ENCODE measurements around the gene OCIAD2.

The OCIAD2 gene

DNA sequence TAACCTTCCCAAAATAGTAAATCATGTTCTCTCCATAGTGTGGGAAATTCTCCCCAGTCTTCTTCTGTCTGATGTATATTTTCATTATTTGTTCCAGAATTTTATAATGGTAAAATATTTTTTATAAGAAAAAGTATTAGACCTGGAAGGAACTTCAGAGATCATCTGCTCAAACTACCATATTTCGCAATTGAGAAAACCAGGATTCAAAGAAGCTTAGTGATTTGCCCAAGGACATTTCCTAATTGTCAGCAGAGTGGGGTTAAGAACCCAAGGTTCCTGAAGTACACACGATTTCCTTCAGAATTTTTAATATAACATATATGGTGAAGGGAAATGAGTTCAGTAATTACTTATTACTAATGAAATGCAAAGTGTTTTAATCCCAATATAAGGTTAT lies 51.6 kb downstream of the OCIAD2 start:
- ChIA-PET POLR2A (no interaction called here), CTCF (no interaction called here)
- H3K4me1 ChIP-seq (ENCODE audit: control insufficient read depth, insufficient read depth, low read length) = no peaks in the 10 kb centered on the region
- TF ChIP-seq ZNF391 (tag by site-specific recombination; IDR thresholded peaks at IDR 0.05; ENCODE audit: borderline replicate concordance, low read depth) (no peak), ZNF140 (tag by site-specific recombination; IDR thresholded peaks at IDR 0.05) (no peak), ZNF175 (tag by site-specific recombination; IDR thresholded peaks at IDR 0.05) (no peak)
- TF ChIP-seq, protein P1, sequence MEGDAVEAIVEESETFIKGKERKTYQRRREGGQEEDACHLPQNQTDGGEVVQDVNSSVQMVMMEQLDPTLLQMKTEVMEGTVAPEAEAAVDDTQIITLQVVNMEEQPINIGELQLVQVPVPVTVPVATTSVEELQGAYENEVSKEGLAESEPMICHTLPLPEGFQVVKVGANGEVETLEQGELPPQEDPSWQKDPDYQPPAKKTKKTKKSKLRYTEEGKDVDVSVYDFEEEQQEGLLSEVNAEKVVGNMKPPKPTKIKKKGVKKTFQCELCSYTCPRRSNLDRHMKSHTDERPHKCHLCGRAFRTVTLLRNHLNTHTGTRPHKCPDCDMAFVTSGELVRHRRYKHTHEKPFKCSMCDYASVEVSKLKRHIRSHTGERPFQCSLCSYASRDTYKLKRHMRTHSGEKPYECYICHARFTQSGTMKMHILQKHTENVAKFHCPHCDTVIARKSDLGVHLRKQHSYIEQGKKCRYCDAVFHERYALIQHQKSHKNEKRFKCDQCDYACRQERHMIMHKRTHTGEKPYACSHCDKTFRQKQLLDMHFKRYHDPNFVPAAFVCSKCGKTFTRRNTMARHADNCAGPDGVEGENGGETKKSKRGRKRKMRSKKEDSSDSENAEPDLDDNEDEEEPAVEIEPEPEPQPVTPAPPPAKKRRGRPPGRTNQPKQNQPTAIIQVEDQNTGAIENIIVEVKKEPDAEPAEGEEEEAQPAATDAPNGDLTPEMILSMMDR (tag by site-specific recombination; IDR thresholded peaks at IDR 0.05) = no peak
- TF ChIP-seq, protein P2, sequence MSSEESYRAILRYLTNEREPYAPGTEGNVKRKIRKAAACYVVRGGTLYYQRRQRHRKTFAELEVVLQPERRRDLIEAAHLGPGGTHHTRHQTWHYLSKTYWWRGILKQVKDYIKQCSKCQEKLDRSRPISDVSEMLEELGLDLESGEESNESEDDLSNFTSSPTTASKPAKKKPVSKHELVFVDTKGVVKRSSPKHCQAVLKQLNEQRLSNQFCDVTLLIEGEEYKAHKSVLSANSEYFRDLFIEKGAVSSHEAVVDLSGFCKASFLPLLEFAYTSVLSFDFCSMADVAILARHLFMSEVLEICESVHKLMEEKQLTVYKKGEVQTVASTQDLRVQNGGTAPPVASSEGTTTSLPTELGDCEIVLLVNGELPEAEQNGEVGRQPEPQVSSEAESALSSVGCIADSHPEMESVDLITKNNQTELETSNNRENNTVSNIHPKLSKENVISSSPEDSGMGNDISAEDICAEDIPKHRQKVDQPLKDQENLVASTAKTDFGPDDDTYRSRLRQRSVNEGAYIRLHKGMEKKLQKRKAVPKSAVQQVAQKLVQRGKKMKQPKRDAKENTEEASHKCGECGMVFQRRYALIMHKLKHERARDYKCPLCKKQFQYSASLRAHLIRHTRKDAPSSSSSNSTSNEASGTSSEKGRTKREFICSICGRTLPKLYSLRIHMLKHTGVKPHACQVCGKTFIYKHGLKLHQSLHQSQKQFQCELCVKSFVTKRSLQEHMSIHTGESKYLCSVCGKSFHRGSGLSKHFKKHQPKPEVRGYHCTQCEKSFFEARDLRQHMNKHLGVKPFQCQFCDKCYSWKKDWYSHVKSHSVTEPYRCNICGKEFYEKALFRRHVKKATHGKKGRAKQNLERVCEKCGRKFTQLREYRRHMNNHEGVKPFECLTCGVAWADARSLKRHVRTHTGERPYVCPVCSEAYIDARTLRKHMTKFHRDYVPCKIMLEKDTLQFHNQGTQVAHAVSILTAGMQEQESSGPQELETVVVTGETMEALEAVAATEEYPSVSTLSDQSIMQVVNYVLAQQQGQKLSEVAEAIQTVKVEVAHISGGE (tag by site-specific recombination; conservative IDR thresholded peaks at IDR 0.05; ENCODE audit: low read depth) = no peak
- H3K36me3 ChIP-seq (ENCODE audit: control insufficient read depth in 2 of 2, insufficient read depth in 1 of 2, low read length in 2 of 2) = peaks cover 39 to 80% of the 10 kb centered on the region in 2 experiments
- H3K9me3 ChIP-seq (ENCODE audit: control insufficient read depth, insufficient read depth, low read depth, low read length) = no peaks in the 10 kb centered on the region
- H3K27ac ChIP-seq (ENCODE audit: extremely low read depth, low read depth, low read length) = no peak overlapping the region
- H3K4me3 ChIP-seq (ENCODE audit: low read depth, low read length) = no peak overlapping the region

DNA sequence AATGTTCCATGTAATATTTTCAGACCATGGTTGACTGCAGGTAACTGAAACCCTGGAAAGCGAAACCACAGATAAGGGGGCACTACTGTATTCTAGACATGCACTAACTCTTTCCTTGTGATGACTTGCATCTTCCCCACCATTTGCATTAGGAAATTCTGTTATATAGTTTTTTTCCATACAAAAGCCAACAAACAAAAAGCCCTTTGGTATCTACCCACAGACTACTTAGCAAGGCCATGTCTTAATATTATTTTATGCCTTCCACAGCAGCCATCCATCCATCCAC lies 52.2 kb downstream of the OCIAD2 start:
- CTCF ChIA-PET = no interaction called here
- POLR2A ChIA-PET = no interaction called here
- Histone ChIP-seq H3K27ac (ENCODE audit: extremely low read depth, low read depth, low read length) (no peak overlapping the region), H3K36me3 (ENCODE audit: control insufficient read depth in 2 of 2, insufficient read depth in 1 of 2, low read length in 2 of 2) (peaks cover 39 to 77% of the 10 kb centered on the region in 2 experiments), H3K9me3 (ENCODE audit: control insufficient read depth, insufficient read depth, low read depth, low read length) (no peaks in the 10 kb centered on the region), H3K4me1 (ENCODE audit: control insufficient read depth, insufficient read depth, low read length) (no peaks in the 10 kb centered on the region), H3K4me3 (ENCODE audit: low read depth, low read length) (no peak overlapping the region)
- no peak for TF ChIP-seq ZNF501 (tag by site-specific recombination; IDR thresholded peaks at IDR 0.05)
- no peak for TF ChIP-seq ZSCAN23 (tag by site-specific recombination; IDR thresholded peaks at IDR 0.05)
- TF ChIP-seq ZNF561 (tag by site-specific recombination; IDR thresholded peaks at IDR 0.05; ENCODE audit: borderline replicate concordance) = no peak
- TF ChIP-seq ZNF544 (tag by site-specific recombination; IDR thresholded peaks at IDR 0.05) = no peak
- TF ChIP-seq SP2 (tag by site-specific recombination; IDR thresholded peaks at IDR 0.05) = no peak
- TF ChIP-seq RBAK (tag by site-specific recombination; IDR thresholded peaks at IDR 0.05) = no peak
- no peak for TF ChIP-seq ZNF341 (tag by site-specific recombination; IDR thresholded peaks at IDR 0.05; ENCODE audit: low read depth)
- TF ChIP-seq, protein P3, sequence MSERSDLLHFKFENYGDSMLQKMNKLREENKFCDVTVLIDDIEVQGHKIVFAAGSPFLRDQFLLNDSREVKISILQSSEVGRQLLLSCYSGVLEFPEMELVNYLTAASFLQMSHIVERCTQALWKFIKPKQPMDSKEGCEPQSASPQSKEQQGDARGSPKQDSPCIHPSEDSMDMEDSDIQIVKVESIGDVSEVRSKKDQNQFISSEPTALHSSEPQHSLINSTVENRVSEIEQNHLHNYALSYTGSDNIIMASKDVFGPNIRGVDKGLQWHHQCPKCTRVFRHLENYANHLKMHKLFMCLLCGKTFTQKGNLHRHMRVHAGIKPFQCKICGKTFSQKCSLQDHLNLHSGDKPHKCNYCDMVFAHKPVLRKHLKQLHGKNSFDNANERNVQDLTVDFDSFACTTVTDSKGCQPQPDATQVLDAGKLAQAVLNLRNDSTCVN (tag by site-specific recombination; optimal IDR thresholded peaks at IDR 0.05) = no peak
- no peak for TF ChIP-seq ZFP3 (tag by site-specific recombination; IDR thresholded peaks at IDR 0.05; ENCODE audit: low read depth)
- no peak for TF ChIP-seq ZNF354C (tag by site-specific recombination; IDR thresholded peaks at IDR 0.05; ENCODE audit: borderline replicate concordance, low read depth)

DNA sequence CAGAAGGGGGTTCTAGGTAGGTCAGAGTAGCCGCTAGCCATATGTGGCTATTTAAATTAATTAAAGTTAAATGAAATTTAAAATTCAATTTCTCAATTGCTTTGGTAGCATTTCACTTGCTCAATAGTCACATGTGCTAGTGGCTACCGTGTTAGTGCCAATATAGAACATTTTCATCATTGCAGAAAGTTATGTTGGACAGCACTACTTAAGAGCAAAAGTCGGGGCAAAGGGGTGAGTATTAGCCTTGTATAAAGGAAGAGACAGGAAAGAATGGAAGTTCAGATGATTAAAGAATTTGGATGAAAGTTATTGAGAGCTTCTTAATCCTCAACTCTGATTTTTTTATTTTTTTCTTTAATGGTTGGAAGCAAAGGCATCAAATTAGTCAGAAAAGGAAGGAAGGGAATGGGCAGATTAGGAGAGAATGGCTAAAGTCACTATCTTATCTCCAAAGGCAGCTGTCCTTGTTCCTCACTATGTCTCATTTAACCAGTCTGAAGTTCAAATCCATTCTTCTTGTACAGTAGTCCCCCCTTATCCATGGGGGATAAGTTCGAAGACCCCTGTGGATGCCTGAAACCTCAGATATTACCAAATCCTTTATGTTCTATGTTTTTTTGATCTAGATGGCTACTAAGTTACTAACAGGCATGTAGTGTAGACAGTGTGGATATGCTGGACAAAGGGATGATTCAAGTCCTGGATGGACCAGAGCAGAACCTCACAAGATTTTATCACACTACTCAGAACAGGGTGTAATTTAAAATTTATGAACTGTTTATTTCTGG lies 52.8 kb downstream of the OCIAD2 start:
- TF ChIP-seq, protein P2 (tag by site-specific recombination; conservative IDR thresholded peaks at IDR 0.05; ENCODE audit: low read depth) = no peak
- TF ChIP-seq ZNF747 (tag by site-specific recombination; IDR thresholded peaks at IDR 0.05) = no peak
- TF ChIP-seq ZNF112 (tag by site-specific recombination; IDR thresholded peaks at IDR 0.05) = no peak
- TF ChIP-seq ZNF214 (tag by site-specific recombination; IDR thresholded peaks at IDR 0.05; ENCODE audit: borderline replicate concordance) = no peak
- TF ChIP-seq, protein P4, sequence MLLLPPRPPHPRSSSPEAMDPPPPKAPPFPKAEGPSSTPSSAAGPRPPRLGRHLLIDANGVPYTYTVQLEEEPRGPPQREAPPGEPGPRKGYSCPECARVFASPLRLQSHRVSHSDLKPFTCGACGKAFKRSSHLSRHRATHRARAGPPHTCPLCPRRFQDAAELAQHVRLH (tag by site-specific recombination; IDR thresholded peaks at IDR 0.05) = no peak
- no peak for TF ChIP-seq ZNF184 (tag by site-specific recombination; IDR thresholded peaks at IDR 0.05)
- no peaks in the 10 kb centered on the region for H3K4me1 ChIP-seq (ENCODE audit: control insufficient read depth, insufficient read depth, low read length)
- no peak overlapping the region for H3K4me3 ChIP-seq (ENCODE audit: low read depth, low read length)
- no peaks in the 10 kb centered on the region for H3K9me3 ChIP-seq (ENCODE audit: control insufficient read depth, insufficient read depth, low read depth, low read length)
- ChIA-PET CTCF (no interaction called here), POLR2A (no interaction called here)
- H3K27ac ChIP-seq (ENCODE audit: extremely low read depth, low read depth, low read length) = no peak overlapping the region
- H3K36me3 ChIP-seq (ENCODE audit: control insufficient read depth in 2 of 2, insufficient read depth in 1 of 2, low read length in 2 of 2) = peaks cover 39 to 74% of the 10 kb centered on the region in 2 experiments
